OCI-LY3 (cell line): Measurements from ENCODE around the gene PLCB2.
A peak's percentile ranks its signal among the peaks of the same experiment; 100 is the strongest.

Source experiments
- H2AFZ ChIP-seq: fragments of 200-600, 300-600 bp; shearing (Covaris generic); 2 replicates; pipeline ENCODE4 v1.6.0; 2014; ENCODE audit warnings: antibody characterized with exemption, low read depth, low read length
- H3K27ac ChIP-seq: fragments of 200-600, 300-600 bp; sonication (generic); 2 replicates; pipeline ENCODE4 v1.5.1; 2014; ENCODE audit warnings: mild to moderate bottlenecking, low read length, moderate library complexity, mixed read lengths
- H3K27me3 ChIP-seq: fragments of 200-600, 300-600 bp; sonication (generic); 2 replicates; pipeline ENCODE4 v1.6.1; 2014; ENCODE audit warnings: low read depth, low read length, mixed read lengths
- H3K36me3 ChIP-seq: fragments of 200-600, 300-600 bp; sonication (generic); replicated peaks from 2 replicates; pipeline ENCODE3; 2014; ENCODE audit warnings: low read depth, low read length, mixed read lengths
- H3K4me1 ChIP-seq: fragments of 300-600, 200-600 bp; sonication (generic); 2 replicates; pipeline ENCODE4 v1.6.1; 2014; ENCODE audit warnings: low read length, mixed read lengths
- H3K4me2 ChIP-seq: fragments of 200-600, 300-600 bp; sonication (generic); 2 replicates; pipeline ENCODE4 v1.6.1; 2014; ENCODE audit warnings: low read length, mixed read lengths
- H3K4me3 ChIP-seq: fragments of 300-600, 200-600 bp; sonication (generic); 2 replicates; pipeline ENCODE4 v1.5.1; 2014; ENCODE audit warnings: antibody characterized with exemption, mild to moderate bottlenecking, low read length, moderate library complexity
- H3K79me2 ChIP-seq: fragments of 300-600, 200-600 bp; shearing (Covaris generic); 2 replicates; pipeline ENCODE4 v1.6.1; 2014; ENCODE audit warnings: mild to moderate bottlenecking, low read length, mixed read lengths
- H3K9ac ChIP-seq: fragments of 300-600, 200-600 bp; shearing (Covaris generic); 2 replicates; pipeline ENCODE4 v1.6.0; 2014; ENCODE audit warnings: mild to moderate bottlenecking, low read length, moderate library complexity
- H3K9me3 ChIP-seq: fragments of 200-600, 300-600 bp; shearing (Covaris generic); 2 replicates; pipeline ENCODE4 v1.6.1; 2014; ENCODE audit warnings: low read length, mixed read lengths; ENCODE audit not compliant: insufficient read depth
- H4K20me1 ChIP-seq: fragments of 200-600, 300-600 bp; sonication (generic); 2 replicates; pipeline ENCODE4 v1.6.1; 2016; ENCODE audit warnings: low read length, mixed read lengths; ENCODE audit not compliant: insufficient read depth
- CTCF ChIP-seq: fragments of 200-600, 300-600 bp; sonication (generic); IDR thresholded peaks from 2 replicates; pipeline ENCODE4 v1.5.1; 2014; ENCODE audit warnings: antibody characterized with exemption, low read length, low read depth
- EZH2phosphoT487 ChIP-seq: fragments of 200-600 bp; shearing (Covaris generic); IDR thresholded peaks from 2 replicates; pipeline ENCODE4 v1.6.1; 2018; ENCODE audit warnings: antibody characterized with exemption, mixed run types, low read depth

The PLCB2 gene

GRCh38 chr15:40333922-40334492, 26.3 kb upstream of the PLCB2 start:
- peaks cover 9% of the 10 kb centered on the region for H3K36me3 ChIP-seq
- no peak overlapping the region for H3K9ac ChIP-seq
- peaks cover 36% of the 10 kb centered on the region for H3K4me1 ChIP-seq
- no peaks in the 10 kb centered on the region for H3K27me3 ChIP-seq
- no peaks in the 10 kb centered on the region for H3K79me2 ChIP-seq
- peak overlapping the region; percentile 39 for H3K4me2 ChIP-seq
- H3K27ac ChIP-seq = no peak overlapping the region
- no peaks in the 10 kb centered on the region for H4K20me1 ChIP-seq
- no peaks in the 10 kb centered on the region for H3K9me3 ChIP-seq
- H3K4me3 ChIP-seq = 0 out of 2 replicates have a peak overlapping the region, but pooled peaks have one; percentile 18
- TF ChIP-seq EZH2phosphoT487 (no peak), CTCF (no peak)
- H2AFZ ChIP-seq = peak overlapping the region; percentile 66; the same call in 1 of the 2 replicates

GRCh38 chr15:40332113-40332781, 24.5 kb upstream of the PLCB2 start:
- Histone ChIP-seq H3K36me3 (peaks cover 24% of the 10 kb centered on the region), H4K20me1 (no peaks in the 10 kb centered on the region), H3K27me3 (no peaks in the 10 kb centered on the region), H3K4me3 (no peak overlapping the region), H3K79me2 (no peaks in the 10 kb centered on the region), H2AFZ (no peak overlapping the region), H3K4me2 (no peak overlapping the region), H3K9ac (no peak overlapping the region), H3K9me3 (no peaks in the 10 kb centered on the region), H3K4me1 (peaks cover 31% of the 10 kb centered on the region), H3K27ac (no peak overlapping the region)
- TF ChIP-seq EZH2phosphoT487 (no peak), CTCF (no peak)

GRCh38 chr15:40331637-40332036, 23.9 kb upstream of the PLCB2 start:
- Histone ChIP-seq H4K20me1 (no peaks in the 10 kb centered on the region), H3K9ac (no peak overlapping the region), H2AFZ (no peak overlapping the region), H3K4me3 (no peak overlapping the region), H3K27me3 (no peaks in the 10 kb centered on the region), H3K9me3 (no peaks in the 10 kb centered on the region), H3K4me1 (peaks cover 27% of the 10 kb centered on the region), H3K79me2 (no peaks in the 10 kb centered on the region), H3K36me3 (peaks cover 27% of the 10 kb centered on the region), H3K4me2 (no peak overlapping the region), H3K27ac (no peak overlapping the region)
- TF ChIP-seq CTCF (no peak), EZH2phosphoT487 (no peak)

- no peaks in the 10 kb centered on the region for H3K9me3 ChIP-seq
- H3K79me2 ChIP-seq = no peaks in the 10 kb centered on the region
- no peak overlapping the region for H3K4me2 ChIP-seq
- peaks cover 22% of the 10 kb centered on the region for H3K4me1 ChIP-seq
- no peak overlapping the region for H3K4me3 ChIP-seq
- no peaks in the 10 kb centered on the region for H4K20me1 ChIP-seq
- H3K9ac ChIP-seq = no peak overlapping the region
- TF ChIP-seq EZH2phosphoT487 (no peak), CTCF (no peak)
- no peak overlapping the region for H3K27ac ChIP-seq
- H3K27me3 ChIP-seq = no peaks in the 10 kb centered on the region
- H3K36me3 ChIP-seq = peaks cover 31% of the 10 kb centered on the region
- H2AFZ ChIP-seq = no peak overlapping the region
Observed at GRCh38 chr15:40331026-40331425, 23.3 kb upstream of the PLCB2 start.
